Keratinocyte (primary cell): ENCODE results near the gene PRXL2B. TPM values are rescaled to one million over a fixed set of nuclear protein-coding genes. Genes with fewer than 3 reads are reported as not detected.

Experiments
- DNase-seq: peaks from one replicate; pipeline ENCODE4 v3.0.0-alpha.2; 2011; ENCODE audit warnings: low read depth, missing footprints, low spot score
- FAIRE-seq: peaks from 2 replicates; lab custom pipeline; 2011; peaks lifted over from hg19 to GRCh38; lab: Jason Lieb, UNC
- H2AFZ ChIP-seq: 2 replicates; pipeline ENCODE4 v1.6.0; 2012; ENCODE audit warnings: low read length, control low read depth, inconsistent platforms; ENCODE audit not compliant: control insufficient read depth
- H3K27ac ChIP-seq: 2 replicates; pipeline ENCODE4 v1.5.1; 2011; ENCODE audit warnings: low read length; ENCODE audit not compliant: control insufficient read depth, insufficient read depth
- H3K27me3 ChIP-seq: 3 replicates; pipeline ENCODE4 v1.6.0; 2011; ENCODE audit warnings: low read length; ENCODE audit not compliant: control insufficient read depth, insufficient read depth; ENCODE audit errors: extremely low read depth
- H3K36me3 ChIP-seq, 2 experiments: 2 replicates in 1 of 2; 3 replicates in 1 of 2; pipeline ENCODE4 v1.5.1; 2011; ENCODE audit warnings: low read length in 2 of 2, mild to moderate bottlenecking in 1 of 2; ENCODE audit not compliant: control insufficient read depth in 2 of 2, insufficient read depth in 2 of 2; ENCODE audit errors: extremely low read depth in 1 of 2
- H3K4me1 ChIP-seq: 3 replicates; pipeline ENCODE4 v1.5.1; 2011; ENCODE audit warnings: low read length; ENCODE audit not compliant: control insufficient read depth, insufficient read depth; ENCODE audit errors: extremely low read depth
- H3K4me2 ChIP-seq: 3 replicates; pipeline ENCODE4 v1.6.0; 2011; ENCODE audit warnings: low read depth, low read length; ENCODE audit not compliant: control insufficient read depth, insufficient read depth; ENCODE audit errors: extremely low read depth
- H3K4me3 ChIP-seq, 3 experiments: fragments of 200-600 bp in 1 of 3; sonication (generic) in 1 of 3; 2 replicates in 2 of 3; 3 replicates in 1 of 3; pipeline ENCODE4 v1.5.1; 2011 to 2016; ENCODE audit warnings: low read length in 3 of 3, mild to moderate bottlenecking in 3 of 3, control low read depth in 2 of 3, inconsistent platforms in 1 of 3, low read depth in 1 of 3, mixed read lengths in 1 of 3, mixed run types in 1 of 3, moderate library complexity in 1 of 3; ENCODE audit not compliant: control insufficient read depth in 2 of 3, insufficient read depth in 2 of 3; ENCODE audit errors: extremely low read depth in 1 of 3
- H3K79me2 ChIP-seq: 2 replicates; pipeline ENCODE4 v1.6.0; 2012; ENCODE audit warnings: low read length; ENCODE audit not compliant: control insufficient read depth, insufficient read depth
- H3K9ac ChIP-seq: 3 replicates; pipeline ENCODE4 v1.6.0; 2011; ENCODE audit warnings: low read length; ENCODE audit not compliant: control insufficient read depth, insufficient read depth; ENCODE audit errors: extremely low read depth
- H3K9me1 ChIP-seq: 3 replicates; pipeline ENCODE4 v1.6.0; 2011; ENCODE audit warnings: low read length; ENCODE audit not compliant: control insufficient read depth, insufficient read depth; ENCODE audit errors: extremely low read depth
- H3K9me3 ChIP-seq: 2 replicates; pipeline ENCODE4 v1.5.1; 2012; ENCODE audit warnings: low read depth, low read length; ENCODE audit not compliant: control insufficient read depth
- H4K20me1 ChIP-seq: 3 replicates; pipeline ENCODE4 v1.6.0; 2011; ENCODE audit warnings: low read length; ENCODE audit not compliant: control insufficient read depth, insufficient read depth; ENCODE audit errors: extremely low read depth
- EZH2 ChIP-seq: IDR thresholded peaks from one replicate; pipeline ENCODE4 v1.6.1; 2012; ENCODE audit warnings: inconsistent platforms, mild to moderate bottlenecking, low read length, moderate library complexity
- dilution Hi-C: fragments of 300-500 bp; cut with MboI; formaldehyde crosslinking; loops from one replicate; pipeline ENCODE4 v1.7.0; 2020; ENCODE audit warnings: low sequenced_read_pairs; ENCODE audit not compliant: extremely low pct_ligation_motif_present
- polyA plus RNA-seq, 5 experiments: library from polyadenylated mRNA; depleted of rRNA in 3 of 5; stranded (reverse) in 3 of 5; stranded (forward) in 1 of 5; unstranded in 1 of 5; fragments of >200 nt; gene quantifications; 1 replicate in 1 of 5; 2 replicates in 3 of 5; 3 replicates in 1 of 5; pipeline versions ENCODE4 v1.2.1 to v1.2.3, GENCODE V29; 2011 to 2012; ENCODE audit warnings: missing spikeins in 2 of 5, low read depth in 1 of 5, low replicate concordance in 1 of 5
- TF ChIP-seq, protein P1 (sequence below), 3 experiments: IDR thresholded peaks in 1 of 3; conservative IDR thresholded peaks in 1 of 3; optimal IDR thresholded peaks in 1 of 3; 2 replicates in 2 of 3; 3 replicates in 1 of 3; pipeline versions ENCODE3 to v1.5.1; 2011; ENCODE audit warnings: low read length in 3 of 3, mild to moderate bottlenecking in 3 of 3, moderate library complexity in 2 of 3, control low read depth in 1 of 3, inconsistent platforms in 1 of 3; ENCODE audit not compliant: insufficient read depth in 2 of 3; ENCODE audit errors: extremely low read depth in 1 of 3

Gene PRXL2B
- polyA plus RNA-seq, 1 donor (not counting 4 experiments of a cell fraction or from before 2014, with no cell fraction given): 11.4 TPM

- FAIRE-seq (no peak), DNase-seq (no peak)
- TF ChIP-seq, protein P1, sequence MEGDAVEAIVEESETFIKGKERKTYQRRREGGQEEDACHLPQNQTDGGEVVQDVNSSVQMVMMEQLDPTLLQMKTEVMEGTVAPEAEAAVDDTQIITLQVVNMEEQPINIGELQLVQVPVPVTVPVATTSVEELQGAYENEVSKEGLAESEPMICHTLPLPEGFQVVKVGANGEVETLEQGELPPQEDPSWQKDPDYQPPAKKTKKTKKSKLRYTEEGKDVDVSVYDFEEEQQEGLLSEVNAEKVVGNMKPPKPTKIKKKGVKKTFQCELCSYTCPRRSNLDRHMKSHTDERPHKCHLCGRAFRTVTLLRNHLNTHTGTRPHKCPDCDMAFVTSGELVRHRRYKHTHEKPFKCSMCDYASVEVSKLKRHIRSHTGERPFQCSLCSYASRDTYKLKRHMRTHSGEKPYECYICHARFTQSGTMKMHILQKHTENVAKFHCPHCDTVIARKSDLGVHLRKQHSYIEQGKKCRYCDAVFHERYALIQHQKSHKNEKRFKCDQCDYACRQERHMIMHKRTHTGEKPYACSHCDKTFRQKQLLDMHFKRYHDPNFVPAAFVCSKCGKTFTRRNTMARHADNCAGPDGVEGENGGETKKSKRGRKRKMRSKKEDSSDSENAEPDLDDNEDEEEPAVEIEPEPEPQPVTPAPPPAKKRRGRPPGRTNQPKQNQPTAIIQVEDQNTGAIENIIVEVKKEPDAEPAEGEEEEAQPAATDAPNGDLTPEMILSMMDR (optimal IDR thresholded peaks at IDR 0.05 in 1 of 3, IDR thresholded peaks at IDR 0.05 in 1 of 3, conservative IDR thresholded peaks at IDR 0.05 in 1 of 3; ENCODE audit: extremely low read depth in 1 of 3, insufficient read depth in 2 of 3, low read length in 3 of 3): no peak
- TF ChIP-seq EZH2: no peak
- Histone ChIP-seq H3K79me2 (no peaks in the 10 kb centered on the region), H4K20me1 (no peaks in the 10 kb centered on the region), H3K4me1 (no peaks in the 10 kb centered on the region), H3K4me3 (no peak overlapping the region), H3K4me2 (no peak overlapping the region), H3K27me3 (no peaks in the 10 kb centered on the region), H2AFZ (no peak overlapping the region), H3K9ac (no peak overlapping the region), H3K27ac (no peak overlapping the region), H3K9me3 (no peaks in the 10 kb centered on the region), H3K9me1 (no peaks in the 10 kb centered on the region), H3K36me3 (no peaks in the 10 kb centered on the region)
- dilution Hi-C loops: no loop called here
Measured at GRCh38 chr1:2617971-2618470, 31.4 kb downstream of the PRXL2B start.

DNA sequence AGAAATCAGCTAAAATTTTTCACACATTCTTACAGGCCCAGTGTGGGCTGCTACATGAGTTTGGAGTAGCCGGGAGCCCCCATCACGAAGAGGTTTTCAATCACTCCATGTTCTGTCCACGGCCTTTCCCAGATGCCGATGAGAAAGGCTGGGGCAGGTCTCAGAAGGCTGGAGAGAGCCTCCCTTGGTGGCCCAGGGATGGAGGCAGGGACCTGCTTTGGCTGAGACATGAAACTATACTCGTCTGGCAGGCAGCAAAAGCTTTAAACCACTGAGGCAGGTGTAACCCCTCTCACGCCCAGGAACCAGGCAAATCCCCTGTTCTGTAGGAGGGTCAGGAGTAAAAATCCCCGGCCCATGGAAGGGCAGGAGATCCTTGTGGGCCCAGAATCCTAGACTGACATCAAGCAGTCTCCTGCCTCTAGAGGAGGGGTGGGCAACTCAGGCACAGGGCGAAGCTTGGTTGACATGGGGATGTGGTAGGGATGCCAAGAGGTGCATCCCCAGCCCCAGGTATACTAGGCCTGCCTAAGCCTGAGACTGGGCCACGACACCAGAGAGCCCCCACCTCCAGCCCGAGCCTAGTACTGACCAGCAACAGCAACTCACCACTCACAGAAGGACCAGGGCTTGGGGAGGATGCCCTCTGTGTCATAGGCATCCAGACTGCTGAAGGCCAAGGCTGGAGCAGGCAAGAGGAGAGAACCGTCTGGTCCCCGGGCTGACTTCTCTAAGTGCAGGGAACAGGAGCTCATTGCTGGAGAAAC is 37.2 kb downstream of the PRXL2B start:
- no peaks in the 10 kb centered on the region for H3K9me1 ChIP-seq
- peaks cover 13% of the 10 kb centered on the region for H3K27me3 ChIP-seq
- H3K27ac ChIP-seq: no peak overlapping the region
- no peaks in the 10 kb centered on the region for H3K36me3 ChIP-seq
- no peak for DNase-seq
- H3K4me3 ChIP-seq: no peak overlapping the region
- H3K4me1 ChIP-seq: no peaks in the 10 kb centered on the region
- dilution Hi-C loops: no loop called here
- no peaks in the 10 kb centered on the region for H3K9me3 ChIP-seq
- H3K4me2 ChIP-seq: no peak overlapping the region
- H4K20me1 ChIP-seq: no peaks in the 10 kb centered on the region
- H3K9ac ChIP-seq: no peak overlapping the region
- no peak overlapping the region for H2AFZ ChIP-seq
- FAIRE-seq: no peak
- no peaks in the 10 kb centered on the region for H3K79me2 ChIP-seq
- TF ChIP-seq, protein P1 (optimal IDR thresholded peaks at IDR 0.05 in 1 of 3, IDR thresholded peaks at IDR 0.05 in 1 of 3, conservative IDR thresholded peaks at IDR 0.05 in 1 of 3; ENCODE audit: extremely low read depth in 1 of 3, insufficient read depth in 2 of 3, low read length in 3 of 3): no peak
- TF ChIP-seq EZH2: no peak
